H1 (cell line): ENCODE results near the gene TEKTIP1. TPM values are rescaled to one million over a fixed set of nuclear protein-coding genes. Genes with fewer than 3 reads are reported as not detected.
A peak's percentile ranks its signal among the peaks of the same experiment; 100 is the strongest.

ENCODE experiments used
- CHD7 ChIP-seq: fragments of 300-600 bp; sonication (generic); IDR thresholded peaks from 2 replicates; pipeline ENCODE4 v1.7.1; 2012; ENCODE audit warnings: low read length, moderate library complexity, mild to moderate bottlenecking, inconsistent platforms; ENCODE audit not compliant: insufficient replicate concordance
- KDM1A ChIP-seq: fragments of 200-600, 300-600 bp; sonication (generic); IDR thresholded peaks from 2 replicates; pipeline ENCODE4 v1.7.1; 2016; ENCODE audit warnings: mild to moderate bottlenecking, low read length, borderline replicate concordance
- RAD21 ChIP-seq, 2 experiments: IDR thresholded peaks in 1 of 2; conservative IDR thresholded peaks in 1 of 2; 2 replicates each; pipeline ENCODE4 v1.6.1; 2011; ENCODE audit warnings: low read depth in 2 of 2, low read length in 2 of 2, improper control_type of control experiment in 1 of 2, inconsistent platforms in 1 of 2, mild to moderate bottlenecking in 1 of 2, moderate library complexity in 1 of 2
- SIN3A ChIP-seq, 2 experiments: IDR thresholded peaks in 1 of 2; conservative IDR thresholded peaks in 1 of 2; 2 replicates each; pipeline ENCODE4 v1.6.1; 2011 to 2012; ENCODE audit warnings: low read length in 2 of 2, improper control_type of control experiment in 1 of 2, low read depth in 1 of 2, mild to moderate bottlenecking in 1 of 2
- TBP ChIP-seq: IDR thresholded peaks from 2 replicates; pipeline ENCODE4 v1.6.1; 2011; ENCODE audit warnings: low read depth, low read length, improper control_type of control experiment
- USF2 ChIP-seq: IDR thresholded peaks from 2 replicates; pipeline ENCODE4 v1.6.1; 2011; ENCODE audit warnings: low read length, improper control_type of control experiment
- YY1 ChIP-seq: IDR thresholded peaks from 2 replicates; pipeline ENCODE4 v1.6.1; 2011; ENCODE audit warnings: low read depth, mild to moderate bottlenecking, low read length
- polyA plus RNA-seq, 7 experiments: library from polyadenylated mRNA; depleted of rRNA in 3 of 7; stranded (reverse) in 5 of 7; unstranded in 2 of 7; fragments of >200 nt in 5 of 7; fragments of 200-250 nt in 2 of 7; gene quantifications; 1 replicate in 5 of 7; 2 replicates in 1 of 7; 4 replicates in 1 of 7; pipeline versions ENCODE4 v1.2.1 to v1.2.3, GENCODE V29; 2011 to 2013; ENCODE audit warnings: missing spikeins in 2 of 7, mixed read lengths in 2 of 7
- total RNA-seq: library from RNA; stranded (reverse); fragmentation: NEBNext Ultra II Directional; extraction: Animal tissue kit (Norgen Biotek cat#: 25700); gene quantifications from 2 replicates; pipeline ENCODE4 v1.2.1, GENCODE V29; 2021

The TEKTIP1 gene
- total and polyA plus RNA-seq, 2 of the 8 experiments (the other 6 are each of a cell fraction or from before 2014, with no cell fraction given) = 1.1 TPM; not detected in 1

GRCh38 chr19:3576696-3577443, 37.9 kb downstream of the TEKTIP1 start (continued):
- TF ChIP-seq CHD7 (no peak), USF2 (no peak), KDM1A (no peak), TBP (peak; percentile 48; the same call in 1 of the 2 replicates), YY1 (no peak), SIN3A (conservative IDR thresholded peaks at IDR 0.05 in 1 of 2, IDR thresholded peaks at IDR 0.05 in 1 of 2; ENCODE audit: low read depth in 1 of 2, low read length in 2 of 2) (peak in 1 of 2 experiments; percentile 47; a peak in 1 of 4 replicates), RAD21 (IDR thresholded peaks at IDR 0.05 in 1 of 2, conservative IDR thresholded peaks at IDR 0.05 in 1 of 2; ENCODE audit: low read depth in 2 of 2, low read length in 2 of 2) (no peak)
